Measurements from ENCODE around the gene ZNHIT3. TPM values are rescaled to one million over a fixed set of nuclear protein-coding genes. Genes with fewer than 3 reads are reported as not detected.
A peak's percentile ranks its signal among the peaks of the same experiment; 100 is the strongest.

The ZNHIT3 gene
- total RNA-seq, 1 donor from 2014 or later = 33.7 TPM

DNA sequence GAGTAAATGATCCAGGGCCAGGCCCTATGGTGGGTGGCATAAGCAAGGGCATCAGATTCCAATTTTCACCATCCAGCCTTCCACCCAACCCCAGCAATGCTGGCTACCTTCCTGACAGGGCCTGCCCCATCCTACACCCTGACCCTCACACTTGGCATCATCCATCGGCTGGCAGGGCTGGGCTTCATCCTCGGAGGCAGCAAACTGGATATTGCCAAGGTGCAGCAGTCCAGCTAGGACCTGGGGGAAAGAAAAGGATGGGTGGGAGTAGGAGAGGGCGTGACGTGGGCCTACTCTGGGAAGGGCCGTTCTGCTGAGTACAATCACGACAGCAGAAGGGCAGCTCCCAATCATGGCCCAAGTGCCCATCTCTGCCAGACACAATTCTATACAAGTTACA is 24.7 kb downstream of the ZNHIT3 start:
- no peak for DNase-seq (ENCODE audit: low read depth)
- no peaks in the 10 kb centered on the region for H3K27me3 ChIP-seq (ENCODE audit: control insufficient read depth, insufficient read depth, low read length)
- TF ChIP-seq, protein P1, sequence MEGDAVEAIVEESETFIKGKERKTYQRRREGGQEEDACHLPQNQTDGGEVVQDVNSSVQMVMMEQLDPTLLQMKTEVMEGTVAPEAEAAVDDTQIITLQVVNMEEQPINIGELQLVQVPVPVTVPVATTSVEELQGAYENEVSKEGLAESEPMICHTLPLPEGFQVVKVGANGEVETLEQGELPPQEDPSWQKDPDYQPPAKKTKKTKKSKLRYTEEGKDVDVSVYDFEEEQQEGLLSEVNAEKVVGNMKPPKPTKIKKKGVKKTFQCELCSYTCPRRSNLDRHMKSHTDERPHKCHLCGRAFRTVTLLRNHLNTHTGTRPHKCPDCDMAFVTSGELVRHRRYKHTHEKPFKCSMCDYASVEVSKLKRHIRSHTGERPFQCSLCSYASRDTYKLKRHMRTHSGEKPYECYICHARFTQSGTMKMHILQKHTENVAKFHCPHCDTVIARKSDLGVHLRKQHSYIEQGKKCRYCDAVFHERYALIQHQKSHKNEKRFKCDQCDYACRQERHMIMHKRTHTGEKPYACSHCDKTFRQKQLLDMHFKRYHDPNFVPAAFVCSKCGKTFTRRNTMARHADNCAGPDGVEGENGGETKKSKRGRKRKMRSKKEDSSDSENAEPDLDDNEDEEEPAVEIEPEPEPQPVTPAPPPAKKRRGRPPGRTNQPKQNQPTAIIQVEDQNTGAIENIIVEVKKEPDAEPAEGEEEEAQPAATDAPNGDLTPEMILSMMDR (IDR thresholded peaks at IDR 0.05; ENCODE audit: insufficient read depth, low read length, severe bottlenecking) = no peak
- no peak overlapping the region for H3K4me3 ChIP-seq (ENCODE audit: low read depth, low read length)
- peaks cover 54% of the 10 kb centered on the region for H3K36me3 ChIP-seq (ENCODE audit: control insufficient read depth, insufficient read depth, low read length)
- no peak for FAIRE-seq

DNA sequence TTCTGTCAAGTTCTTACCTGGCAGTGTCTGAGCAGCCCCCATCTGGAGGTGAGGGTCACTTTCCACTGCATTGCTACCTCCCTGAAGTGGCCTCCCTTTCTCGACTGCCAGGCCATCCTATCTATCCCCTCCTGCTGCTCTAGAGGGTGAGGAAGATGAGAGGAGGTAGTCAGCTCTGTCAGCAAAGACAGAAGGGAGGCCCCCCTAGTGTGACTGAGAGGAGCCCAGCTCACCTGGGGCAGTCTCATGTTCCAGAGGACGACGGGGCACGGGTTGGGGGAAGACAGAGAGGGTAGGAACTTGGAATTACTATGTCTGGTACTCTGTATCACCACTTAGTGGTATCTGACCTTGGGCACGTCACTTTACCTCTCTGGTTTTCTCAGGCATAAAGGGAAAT is 26.2 kb downstream of the ZNHIT3 start:
- DNase-seq (ENCODE audit: low read depth) (no peak), FAIRE-seq (no peak)
- no peak overlapping the region for H3K4me3 ChIP-seq (ENCODE audit: low read depth, low read length)
- H3K36me3 ChIP-seq (ENCODE audit: control insufficient read depth, insufficient read depth, low read length) = peaks cover 42% of the 10 kb centered on the region
- H3K27me3 ChIP-seq (ENCODE audit: control insufficient read depth, insufficient read depth, low read length) = no peaks in the 10 kb centered on the region
- TF ChIP-seq, protein P1 (IDR thresholded peaks at IDR 0.05; ENCODE audit: insufficient read depth, low read length, severe bottlenecking) = no peak

DNA sequence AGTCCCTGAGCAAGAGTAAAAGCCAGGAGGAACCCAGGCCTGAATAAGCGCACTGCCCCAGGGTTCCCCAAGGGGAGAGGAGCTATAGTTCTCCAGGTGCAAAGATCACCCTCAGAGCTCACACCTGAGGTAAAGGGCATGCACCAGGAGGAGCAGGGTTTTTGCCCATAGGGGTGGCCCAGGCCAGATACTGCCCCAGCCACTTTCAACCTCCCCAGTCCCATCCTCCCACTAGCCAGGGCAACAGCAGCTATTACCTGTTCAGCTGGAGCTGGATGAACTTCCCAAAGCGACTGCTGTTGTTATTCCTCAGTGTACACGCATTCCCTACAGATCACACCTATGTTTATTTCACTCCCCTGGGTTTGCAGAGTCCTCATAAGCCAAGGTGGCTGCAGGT is 28.4 kb downstream of the ZNHIT3 start:
- FAIRE-seq (no peak), DNase-seq (ENCODE audit: low read depth) (no peak)
- Histone ChIP-seq H3K4me3 (ENCODE audit: low read depth, low read length) (no peak overlapping the region), H3K36me3 (ENCODE audit: control insufficient read depth, insufficient read depth, low read length) (peaks cover 32% of the 10 kb centered on the region), H3K27me3 (ENCODE audit: control insufficient read depth, insufficient read depth, low read length) (no peaks in the 10 kb centered on the region)
- TF ChIP-seq, protein P1 (IDR thresholded peaks at IDR 0.05; ENCODE audit: insufficient read depth, low read length, severe bottlenecking) = no peak

DNA sequence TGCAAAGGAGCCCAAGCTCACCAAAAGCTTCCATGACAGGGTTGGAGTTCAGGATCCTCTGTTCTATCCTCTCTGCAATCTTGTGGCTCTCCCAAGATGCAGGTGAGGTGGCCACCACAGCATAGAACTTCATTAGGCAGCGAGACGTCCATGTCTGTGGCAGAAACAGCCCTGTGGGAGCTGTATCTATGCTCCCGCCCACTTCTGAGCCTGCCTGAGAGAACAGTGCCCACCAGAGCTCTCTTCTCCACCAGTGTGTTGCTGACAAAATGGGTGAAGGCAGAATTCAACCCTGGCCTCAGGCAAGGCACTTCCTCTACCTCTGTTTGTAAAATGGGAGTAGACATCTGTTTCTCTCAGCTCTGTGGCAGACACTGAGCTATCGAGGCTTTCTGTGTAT is 29.4 kb downstream of the ZNHIT3 start:
- H3K4me3 ChIP-seq (ENCODE audit: low read depth, low read length) = no peak overlapping the region
- H3K36me3 ChIP-seq (ENCODE audit: control insufficient read depth, insufficient read depth, low read length) = peaks cover 24% of the 10 kb centered on the region
- no peaks in the 10 kb centered on the region for H3K27me3 ChIP-seq (ENCODE audit: control insufficient read depth, insufficient read depth, low read length)
- TF ChIP-seq, protein P1 (IDR thresholded peaks at IDR 0.05; ENCODE audit: insufficient read depth, low read length, severe bottlenecking) = no peak
- no peak for DNase-seq (ENCODE audit: low read depth)
- FAIRE-seq = no peak

DNA sequence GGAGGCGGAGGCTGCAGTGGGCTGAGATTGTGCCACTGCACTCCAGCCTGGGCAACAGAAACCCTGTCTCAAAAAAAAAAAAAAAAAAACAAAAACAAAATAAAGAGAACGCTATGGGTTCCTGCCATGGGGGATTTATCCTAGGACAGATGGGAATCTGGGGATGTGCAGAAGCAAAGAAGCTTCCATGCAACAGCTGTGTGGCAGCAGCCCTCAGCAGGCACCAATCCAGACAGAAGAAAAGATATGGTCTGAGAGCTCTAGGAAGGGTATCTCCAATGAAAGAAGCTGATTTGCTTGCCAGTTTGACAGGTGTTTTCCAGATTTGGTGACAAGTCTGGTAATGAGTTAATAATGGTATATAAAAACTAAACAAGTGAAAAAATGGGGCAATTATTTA is 36.6 kb downstream of the ZNHIT3 start:
- TF ChIP-seq, protein P1 (IDR thresholded peaks at IDR 0.05; ENCODE audit: insufficient read depth, low read length, severe bottlenecking) = no peak
- H3K4me3 ChIP-seq (ENCODE audit: low read depth, low read length) = no peak overlapping the region
- FAIRE-seq = no peak
- DNase-seq (ENCODE audit: low read depth) = no peak
- no peaks in the 10 kb centered on the region for H3K27me3 ChIP-seq (ENCODE audit: control insufficient read depth, insufficient read depth, low read length)
- peaks cover 23% of the 10 kb centered on the region for H3K36me3 ChIP-seq (ENCODE audit: control insufficient read depth, insufficient read depth, low read length)

DNA sequence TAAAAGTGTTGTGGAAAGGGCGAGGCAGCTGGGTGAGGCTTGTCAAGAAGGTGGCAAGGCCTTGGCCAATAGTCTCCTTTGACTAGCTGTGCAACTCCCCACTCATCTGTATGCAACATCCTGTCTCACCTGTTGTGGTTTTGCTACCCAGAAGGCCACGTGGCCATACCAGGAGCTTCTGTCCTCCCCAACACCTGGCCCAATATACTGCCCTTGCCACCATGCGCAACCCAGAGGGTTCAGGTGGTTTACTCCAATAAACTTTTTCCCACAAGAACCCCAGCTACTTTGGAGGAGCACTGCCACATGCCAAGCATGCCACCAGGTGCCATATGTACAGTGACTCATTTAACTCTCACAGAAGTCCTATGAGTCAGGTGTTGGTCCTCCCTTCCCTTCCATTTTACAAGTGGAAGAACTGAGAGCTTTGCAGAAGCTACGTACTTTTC is 38.0 kb downstream of the ZNHIT3 start:
- TF ChIP-seq, protein P1 (IDR thresholded peaks at IDR 0.05; ENCODE audit: insufficient read depth, low read length, severe bottlenecking) = no peak
- peak; percentile 78 for DNase-seq (ENCODE audit: low read depth)
- peaks cover 23% of the 10 kb centered on the region for H3K36me3 ChIP-seq (ENCODE audit: control insufficient read depth, insufficient read depth, low read length)

More for the DNA sequence above, 38.0 kb downstream of the ZNHIT3 start:
- no peak for FAIRE-seq
- Histone ChIP-seq H3K27me3 (ENCODE audit: control insufficient read depth, insufficient read depth, low read length) (no peaks in the 10 kb centered on the region), H3K4me3 (ENCODE audit: low read depth, low read length) (no peak overlapping the region)

Data from bronchial epithelial cell (primary cell).